Measurements from ENCODE around the gene CLK3. TPM values are rescaled to one million over a fixed set of nuclear protein-coding genes. Genes with fewer than 3 reads are reported as not detected.

The CLK3 gene
- total and polyA plus RNA-seq, 10 of the 15 experiments (the other 5 are each of a cell fraction or from before 2014, with no cell fraction given), result 3.3 to 169 (median 66.2) TPM

DNA sequence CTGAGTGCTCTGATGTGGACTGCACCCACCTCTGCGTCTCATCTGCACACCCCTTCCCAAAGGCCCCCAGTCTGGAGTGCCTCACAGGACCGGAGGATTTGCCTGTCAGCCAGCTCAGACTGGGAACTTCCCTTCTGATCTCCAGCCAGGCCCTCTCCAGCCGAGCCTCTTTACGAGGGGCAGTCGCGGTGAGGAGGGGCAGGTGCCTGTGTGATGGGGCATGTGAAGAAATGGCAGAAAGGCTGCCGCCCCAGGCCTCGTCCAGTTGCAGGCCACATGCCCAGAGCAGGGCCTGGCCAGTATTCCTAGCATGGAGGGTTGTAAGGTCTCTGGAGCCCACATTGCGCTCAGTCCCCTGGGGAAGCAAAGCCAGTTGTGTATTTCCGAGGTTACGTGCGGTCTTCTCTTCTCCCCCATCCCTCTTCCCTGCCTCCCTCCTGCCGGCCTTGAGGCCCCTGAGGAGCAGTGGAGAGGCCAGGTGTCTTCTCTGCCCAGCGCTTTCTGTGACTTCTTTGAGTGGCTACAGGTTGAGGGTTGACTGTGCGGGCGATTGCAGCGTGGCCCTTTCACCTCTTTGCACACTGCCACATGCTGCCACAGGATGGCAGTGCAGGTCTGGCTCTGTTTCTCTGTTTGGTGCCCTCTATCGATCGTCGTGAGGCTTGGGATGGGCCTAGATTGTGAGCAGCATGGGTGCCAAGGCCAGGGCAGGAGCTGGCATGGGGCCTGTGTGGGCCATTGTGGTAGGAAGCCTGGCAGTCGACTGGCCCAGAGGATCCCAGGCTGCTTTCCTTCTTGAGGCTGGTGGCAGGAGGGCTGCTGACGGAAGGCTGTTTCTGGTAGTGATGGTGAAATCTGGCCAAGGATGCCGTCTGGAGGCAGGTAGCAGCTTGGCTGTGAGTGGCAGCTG is 5.3 kb downstream of the CLK3 start (continued):
- TF ChIP-seq, protein P1, sequence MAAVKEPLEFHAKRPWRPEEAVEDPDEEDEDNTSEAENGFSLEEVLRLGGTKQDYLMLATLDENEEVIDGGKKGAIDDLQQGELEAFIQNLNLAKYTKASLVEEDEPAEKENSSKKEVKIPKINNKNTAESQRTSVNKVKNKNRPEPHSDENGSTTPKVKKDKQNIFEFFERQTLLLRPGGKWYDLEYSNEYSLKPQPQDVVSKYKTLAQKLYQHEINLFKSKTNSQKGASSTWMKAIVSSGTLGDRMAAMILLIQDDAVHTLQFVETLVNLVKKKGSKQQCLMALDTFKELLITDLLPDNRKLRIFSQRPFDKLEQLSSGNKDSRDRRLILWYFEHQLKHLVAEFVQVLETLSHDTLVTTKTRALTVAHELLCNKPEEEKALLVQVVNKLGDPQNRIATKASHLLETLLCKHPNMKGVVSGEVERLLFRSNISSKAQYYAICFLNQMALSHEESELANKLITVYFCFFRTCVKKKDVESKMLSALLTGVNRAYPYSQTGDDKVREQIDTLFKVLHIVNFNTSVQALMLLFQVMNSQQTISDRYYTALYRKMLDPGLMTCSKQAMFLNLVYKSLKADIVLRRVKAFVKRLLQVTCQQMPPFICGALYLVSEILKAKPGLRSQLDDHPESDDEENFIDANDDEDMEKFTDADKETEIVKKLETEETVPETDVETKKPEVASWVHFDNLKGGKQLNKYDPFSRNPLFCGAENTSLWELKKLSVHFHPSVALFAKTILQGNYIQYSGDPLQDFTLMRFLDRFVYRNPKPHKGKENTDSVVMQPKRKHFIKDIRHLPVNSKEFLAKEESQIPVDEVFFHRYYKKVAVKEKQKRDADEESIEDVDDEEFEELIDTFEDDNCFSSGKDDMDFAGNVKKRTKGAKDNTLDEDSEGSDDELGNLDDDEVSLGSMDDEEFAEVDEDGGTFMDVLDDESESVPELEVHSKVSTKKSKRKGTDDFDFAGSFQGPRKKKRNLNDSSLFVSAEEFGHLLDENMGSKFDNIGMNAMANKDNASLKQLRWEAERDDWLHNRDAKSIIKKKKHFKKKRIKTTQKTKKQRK (IDR thresholded peaks at IDR 0.05; ENCODE audit: low read depth, low read length), result no peak
- TF ChIP-seq SKIL (IDR thresholded peaks at IDR 0.05; ENCODE audit: low read depth, poor library complexity, severe bottlenecking), result no peak
- TF ChIP-seq BHLHE40 (IDR thresholded peaks at IDR 0.05; ENCODE audit: borderline replicate concordance in 1 of 2, low read depth in 2 of 2, low read length in 1 of 2), result 0 out of 4 replicates have a peak, but pooled peaks of 1 of the 2 experiments have one; percentile 14
- TF ChIP-seq YY1 (IDR thresholded peaks at IDR 0.05; ENCODE audit: low read depth, low read length), result peak; percentile 71; the same call in 1 of the 2 replicates
- TF ChIP-seq KAT2A (conservative IDR thresholded peaks at IDR 0.05; ENCODE audit: control insufficient read depth, low read depth, low read length), result no peak
- no peak for TF ChIP-seq ZBTB33 (IDR thresholded peaks at IDR 0.05)
- peak; percentile 80 for TF ChIP-seq SMC3 (IDR thresholded peaks at IDR 0.05; ENCODE audit: borderline replicate concordance, low read length)
- TF ChIP-seq ATF2 (IDR thresholded peaks at IDR 0.05; ENCODE audit: low read length), result no peak
- TF ChIP-seq PBX3 (IDR thresholded peaks at IDR 0.05; ENCODE audit: insufficient replicate concordance, low read depth, low read length), result no peak
- no peak for TF ChIP-seq RCOR1 (conservative IDR thresholded peaks at IDR 0.05; ENCODE audit: low read depth, low read length)
- no peak for TF ChIP-seq POLR2AphosphoS5 (IDR thresholded peaks at IDR 0.05; ENCODE audit: low read length)
- TF ChIP-seq PRDM15 (CRISPR knock-in tag; IDR thresholded peaks at IDR 0.05), result no peak
- no peak for TF ChIP-seq ZNF274 (IDR thresholded peaks at IDR 0.05; ENCODE audit: insufficient read depth, insufficient read length)
